ENCODE measurements around the gene SNX8.

GRCh38 chr7:2299870-2300512 is 14.2 kb downstream of the SNX8 start:
- no peak for TF ChIP-seq CTCF (IDR thresholded peaks at IDR 0.05; ENCODE audit: low read depth, low read length, poor library complexity, severe bottlenecking)
- TF ChIP-seq EZH2phosphoT487 (IDR thresholded peaks at IDR 0.05; ENCODE audit: borderline replicate concordance, low read length): no peak
